MM.1S (cell line): Measurements from ENCODE around the gene ZNF628.

Experiments
- DNase-seq: peaks from one replicate; pipeline ENCODE4 v3.0.0-alpha.2; 2015
- H2AFZ ChIP-seq: fragments of 300-600 bp; sonication (generic); 2 replicates; pipeline ENCODE4 v1.6.0; 2016; ENCODE audit warnings: antibody characterized with exemption, low read length
- H3F3A ChIP-seq: fragments of 300-600 bp; sonication (generic); 2 replicates; pipeline ENCODE4 v1.6.1; 2016; ENCODE audit warnings: mild to moderate bottlenecking, antibody characterized with exemption, low read length, moderate library complexity, mixed read lengths; ENCODE audit not compliant: insufficient read depth
- H3K27ac ChIP-seq: fragments of 300-600 bp; sonication (generic); 2 replicates; pipeline ENCODE4 v1.5.1; 2016; ENCODE audit warnings: mild to moderate bottlenecking, low read length
- H3K27me3 ChIP-seq: fragments of 300-600 bp; sonication (generic); replicated peaks from 2 replicates; pipeline ENCODE4 v1.6.0; 2016; ENCODE audit warnings: low read length; ENCODE audit not compliant: insufficient read depth
- H3K36me3 ChIP-seq: fragments of 300-600 bp; sonication (generic); replicated peaks from 2 replicates; pipeline ENCODE4 v1.6.1; 2016; ENCODE audit warnings: mild to moderate bottlenecking, low read length, mixed read lengths; ENCODE audit not compliant: insufficient read depth
- H3K4me1 ChIP-seq: fragments of 300-600 bp; sonication (generic); 2 replicates; pipeline ENCODE4 v1.6.1; 2016; ENCODE audit warnings: low read length, mixed read lengths
- H3K4me2 ChIP-seq: fragments of 300-600 bp; sonication (generic); 2 replicates; pipeline ENCODE4 v1.6.0; 2016; ENCODE audit warnings: low read depth, low read length
- H3K4me3 ChIP-seq: fragments of 300-600 bp; sonication (generic); 2 replicates; pipeline ENCODE4 v1.5.1; 2016; ENCODE audit warnings: low read length, mixed read lengths
- H3K79me2 ChIP-seq: fragments of 300-600 bp; sonication (generic); 2 replicates; pipeline ENCODE4 v1.6.1; 2016; ENCODE audit warnings: mixed run types, low read length, mixed read lengths
- H3K9ac ChIP-seq: fragments of 300-600 bp; sonication (generic); 2 replicates; pipeline ENCODE4 v1.6.1; 2016; ENCODE audit warnings: low read length, mixed read lengths
- H3K9me2 ChIP-seq: fragments of 300-600 bp; sonication (generic); replicated peaks from 2 replicates; pipeline ENCODE4 v1.6.1; 2016; ENCODE audit warnings: mild to moderate bottlenecking, low read length, mixed read lengths; ENCODE audit not compliant: insufficient read depth
- H3K9me3 ChIP-seq: fragments of 300-600 bp; sonication (generic); replicated peaks from 2 replicates; pipeline ENCODE4 v1.6.1; 2016; ENCODE audit warnings: mild to moderate bottlenecking, low read length, mixed read lengths; ENCODE audit not compliant: insufficient read depth
- H4K20me1 ChIP-seq: fragments of 300-600 bp; sonication (generic); 2 replicates; pipeline ENCODE4 v1.6.1; 2016; ENCODE audit warnings: mild to moderate bottlenecking, low read length, moderate library complexity, mixed read lengths; ENCODE audit not compliant: insufficient read depth
- CTCF ChIP-seq: fragments of 300-600 bp; sonication (generic); IDR thresholded peaks from 2 replicates; pipeline ENCODE4 v1.5.1; 2016; ENCODE audit warnings: antibody characterized with exemption, low read length, mixed read lengths
- EZH2 ChIP-seq: fragments of 300-600 bp; sonication (generic); optimal IDR thresholded peaks from 2 replicates; pipeline ENCODE3; 2017; ENCODE audit warnings: low read depth, mild to moderate bottlenecking, antibody characterized with exemption, low read length, mixed read lengths
- EZH2phosphoT487 ChIP-seq: fragments of 300-600 bp; sonication (generic); IDR thresholded peaks from 2 replicates; pipeline ENCODE4 v1.6.1; 2018; ENCODE audit warnings: antibody characterized with exemption, low read length

The ZNF628 gene

GRCh38 chr19:55485439-55486011, 9.1 kb downstream of the ZNF628 start:
- Histone ChIP-seq H3K4me2 (no peak overlapping the region), H3K4me1 (no peaks in the 10 kb centered on the region), H3K36me3 (no peaks in the 10 kb centered on the region), H3K27me3 (peaks cover 60% of the 10 kb centered on the region), H2AFZ (no peak overlapping the region), H3F3A (no peaks in the 10 kb centered on the region), H4K20me1 (no peaks in the 10 kb centered on the region), H3K9me3 (no peaks in the 10 kb centered on the region), H3K4me3 (no peak overlapping the region), H3K9me2 (no peaks in the 10 kb centered on the region), H3K9ac (no peak overlapping the region), H3K79me2 (no peaks in the 10 kb centered on the region), H3K27ac (no peak overlapping the region)
- DNase-seq: no peak
- TF ChIP-seq EZH2phosphoT487 (no peak), CTCF (no peak), EZH2 (no peak)

GRCh38 chr19:55486043-55486970, 9.9 kb downstream of the ZNF628 start:
- TF ChIP-seq EZH2phosphoT487: no peak
- TF ChIP-seq EZH2: no peak
- no peak for TF ChIP-seq CTCF
- Histone ChIP-seq H4K20me1 (no peaks in the 10 kb centered on the region), H3K9me3 (no peaks in the 10 kb centered on the region), H3K27ac (no peak overlapping the region), H3K27me3 (peaks cover 68% of the 10 kb centered on the region), H3K9ac (no peak overlapping the region), H3K79me2 (no peaks in the 10 kb centered on the region), H3K36me3 (no peaks in the 10 kb centered on the region), H3K4me2 (no peak overlapping the region), H3F3A (no peaks in the 10 kb centered on the region), H3K4me3 (no peak overlapping the region), H2AFZ (no peak overlapping the region), H3K4me1 (no peaks in the 10 kb centered on the region), H3K9me2 (no peaks in the 10 kb centered on the region)
- no peak for DNase-seq

- no peaks in the 10 kb centered on the region for H3K9me2 ChIP-seq
- DNase-seq: no peak
- no peak overlapping the region for H3K9ac ChIP-seq
- TF ChIP-seq CTCF: no peak
- TF ChIP-seq EZH2phosphoT487: no peak
- no peak for TF ChIP-seq EZH2
- no peaks in the 10 kb centered on the region for H3K9me3 ChIP-seq
- H3K4me1 ChIP-seq: no peaks in the 10 kb centered on the region
- H3K4me2 ChIP-seq: no peak overlapping the region
- peaks cover 78% of the 10 kb centered on the region for H3K27me3 ChIP-seq
- no peak overlapping the region for H2AFZ ChIP-seq
- no peaks in the 10 kb centered on the region for H3F3A ChIP-seq
- no peaks in the 10 kb centered on the region for H3K79me2 ChIP-seq
- H4K20me1 ChIP-seq: no peaks in the 10 kb centered on the region
- H3K4me3 ChIP-seq: no peak overlapping the region
- H3K36me3 ChIP-seq: no peaks in the 10 kb centered on the region
- H3K27ac ChIP-seq: no peak overlapping the region
These were observed 10.8 kb downstream of the ZNF628 start for GRCh38 chr19:55486971-55487923.
